ENCODE data around the gene HAUS1.
A peak's percentile ranks its signal among the peaks of the same experiment; 100 is the strongest.

HAUS1 gene

DNA sequence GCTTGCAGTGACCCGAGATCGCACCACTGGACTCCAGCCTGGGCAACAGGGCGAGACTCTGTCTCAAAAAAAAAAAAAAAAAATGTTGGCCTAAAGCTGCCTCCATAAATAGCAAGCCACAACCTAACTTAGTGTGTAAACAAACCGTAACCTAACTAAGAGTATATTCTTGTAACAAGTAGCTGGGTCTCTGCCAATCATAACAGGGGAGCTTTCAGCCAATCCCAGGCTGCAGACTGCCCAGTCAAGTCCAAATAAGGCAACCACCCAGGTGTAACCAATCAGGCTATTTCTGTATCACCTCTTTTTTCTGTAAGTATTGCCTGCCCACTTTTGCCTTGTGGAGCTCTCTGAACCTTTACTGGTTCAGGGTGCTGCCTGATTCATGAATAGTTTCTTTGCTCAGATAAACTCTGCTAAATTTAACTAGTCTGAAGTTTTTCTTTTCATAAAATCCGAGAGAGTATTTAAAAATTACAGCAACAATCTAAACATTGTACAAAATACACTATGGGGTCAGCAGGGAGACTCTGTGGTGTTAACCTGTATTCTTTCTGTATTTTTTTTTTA, 36.7 kb upstream of the HAUS1 start:
- H3K27ac ChIP-seq = no peak overlapping the region
- no peak for TF ChIP-seq CTCF (conservative IDR thresholded peaks at IDR 0.05)

GRCh38 chr18:46068763-46069162, 35.4 kb upstream of the HAUS1 start:
- H3K27ac ChIP-seq = no peak overlapping the region
- TF ChIP-seq CTCF (conservative IDR thresholded peaks at IDR 0.05) = no peak

DNA sequence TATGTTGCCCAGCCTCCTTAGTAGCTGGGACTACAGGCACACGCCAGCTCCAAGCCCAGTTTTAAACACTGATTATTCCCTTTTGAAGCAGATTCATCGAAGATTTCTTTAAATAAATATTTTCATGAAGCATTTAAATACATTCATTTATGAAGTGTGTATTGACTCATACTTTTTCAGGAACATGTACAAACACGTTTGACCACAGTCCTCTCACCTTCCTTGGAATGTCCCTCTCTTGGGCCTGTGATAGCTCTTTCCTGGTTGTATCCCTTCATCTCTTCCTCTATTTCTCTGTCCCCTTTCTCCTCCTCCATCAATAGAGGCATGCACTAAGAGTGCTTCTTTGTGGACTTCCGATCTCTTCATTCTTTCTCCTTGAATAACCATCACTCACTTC, 34.7 kb upstream of the HAUS1 start:
- TF ChIP-seq CTCF (conservative IDR thresholded peaks at IDR 0.05) = no peak
- H3K27ac ChIP-seq = no peak overlapping the region

DNA sequence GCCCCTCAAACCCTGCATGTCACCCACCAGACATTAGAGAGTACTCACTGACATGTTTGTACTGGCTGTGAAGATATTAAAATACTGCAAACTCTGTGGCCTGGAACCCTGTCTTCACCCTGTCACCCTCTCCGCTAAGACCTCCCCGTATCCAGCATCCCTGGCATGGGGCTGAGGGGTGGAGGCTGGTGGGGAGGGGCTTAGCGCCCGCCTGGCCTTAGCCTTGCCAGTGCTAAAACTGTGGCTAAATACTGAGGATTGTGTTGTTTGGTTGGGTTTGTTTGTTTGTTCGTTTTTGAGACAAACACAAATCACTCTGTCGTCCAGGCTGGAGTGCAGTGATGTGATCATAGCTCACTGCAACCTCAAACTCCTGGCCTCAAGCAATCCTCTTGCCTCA, 34.0 kb upstream of the HAUS1 start:
- no peak overlapping the region for H3K27ac ChIP-seq
- no peak for TF ChIP-seq CTCF (conservative IDR thresholded peaks at IDR 0.05)

DNA sequence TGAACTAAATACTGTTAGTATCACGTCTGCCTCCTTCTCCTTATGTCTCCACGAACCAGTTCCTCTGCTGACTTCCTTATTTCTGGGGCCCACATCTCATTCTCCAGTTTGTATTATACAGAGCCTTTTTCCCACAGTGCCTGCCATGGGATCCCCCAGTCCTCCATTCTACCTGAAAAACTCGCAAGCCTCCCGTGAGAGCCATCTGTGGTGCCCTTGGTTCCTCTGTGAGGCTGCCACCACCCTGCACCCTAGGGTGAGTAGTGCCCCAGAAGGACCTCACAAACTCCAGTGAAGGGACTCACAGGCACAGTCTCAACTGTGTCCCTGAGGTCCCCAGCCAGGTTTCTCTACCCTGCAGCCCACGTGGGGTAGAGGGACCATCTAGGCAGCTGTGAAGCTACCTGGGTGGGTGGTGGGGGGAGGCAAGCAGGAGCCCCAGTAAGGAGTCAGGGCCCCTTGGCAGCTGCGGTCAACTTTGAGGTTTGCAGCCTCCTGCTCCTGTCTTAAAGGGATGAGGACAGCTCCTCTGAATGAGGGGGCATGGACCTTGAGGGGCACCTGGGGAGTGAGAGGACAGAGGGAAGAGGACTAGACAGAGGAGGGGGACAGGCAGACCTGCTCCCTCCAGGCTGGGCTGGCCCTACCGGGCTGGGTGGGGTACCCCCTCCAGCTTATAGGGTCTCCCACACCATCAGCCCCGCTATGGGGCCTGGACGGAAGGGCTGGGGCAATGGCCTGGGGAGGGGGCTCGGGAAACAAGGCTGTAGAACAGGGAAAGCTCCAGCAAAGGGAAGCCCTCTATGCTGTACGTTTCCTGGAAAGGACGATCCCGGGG, 33.2 kb upstream of the HAUS1 start:
- TF ChIP-seq CTCF (conservative IDR thresholded peaks at IDR 0.05) = no peak
- peak overlapping the region; percentile 55; the same call in 1 of the 2 replicates for H3K27ac ChIP-seq

GRCh38 chr18:46071653-46072375, 32.4 kb upstream of the HAUS1 start, which contains the start of gene PSTPIP2:
TSS of gene PSTPIP2 (minus strand) at chr18:46072260. CDS start at chr18:46072188, 72 bp downstream.
- peak within 1 kb of the TSS; percentile 55; the same call in 1 of the 2 replicates for H3K27ac ChIP-seq
- TF ChIP-seq CTCF (conservative IDR thresholded peaks at IDR 0.05) = no peak

GRCh38 chr18:46072376-46072867, 31.8 kb upstream of the HAUS1 start:
- TF ChIP-seq CTCF (conservative IDR thresholded peaks at IDR 0.05) = 0 out of 2 replicates have a peak, but pooled peaks have one; percentile 10
- H3K27ac ChIP-seq = peak overlapping the region; percentile 55; the same call in 1 of the 2 replicates
